GM12878 (cell line): ENCODE data around the gene HOXA1. TPM values are rescaled to one million over a fixed set of nuclear protein-coding genes. Genes with fewer than 3 reads are reported as not detected.

Experiments
- ATAC-seq: fragments of 200-7000 bp; cut with Tn5 transposase; 3 replicates; pipeline ENCODE4 v1.9.1; 2020; ENCODE audit warnings: mild to moderate bottlenecking, moderate library complexity
- BruUV-seq: library from RNA; stranded (reverse); fragments of 400-500 nt; replicated peaks from 2 replicates; lab custom pipeline; 2021; lab: Mats Ljungman, UMichigan
- CTCF ChIA-PET: fragments of 300-600 bp; sonication (Branson Sonifier 250); formaldehyde crosslinking; extraction: SDS; loops from one replicate; lab custom pipeline; 2021; ENCODE audit warnings: inconsistent platforms; lab: Yijun Ruan, JAX
- POLR2A ChIA-PET: fragments of 350-600 bp; formaldehyde crosslinking; extraction: SDS; loops from one replicate; lab custom pipeline; 2021; ENCODE audit warnings: inconsistent platforms; lab: Charles Lee
- RAD21 ChIA-PET: fragments of 300-600 bp; sonication (Branson Sonifier 250); formaldehyde crosslinking; loops from one replicate; lab custom pipeline; 2023; ENCODE audit warnings: antibody characterized with exemption; ENCODE audit not compliant: unreplicated experiment; lab: Charles Lee
- SMC1A ChIA-PET: fragments of 300-600 bp; sonication (Branson Sonifier 250); formaldehyde crosslinking; loops from one replicate; lab custom pipeline; 2023; ENCODE audit not compliant: unreplicated experiment, uncharacterized antibody; lab: Charles Lee
- DNase-seq: peaks from one replicate; pipeline ENCODE4 v3.0.0-alpha.2; 2011; ENCODE audit warnings: low read depth, low spot score
- FAIRE-seq: peaks from 3 replicates; lab custom pipeline; 2011; peaks lifted over from hg19 to GRCh38; lab: Jason Lieb, UNC
- H2AFZ ChIP-seq: 2 replicates; pipeline ENCODE4 v1.6.0; 2011; ENCODE audit warnings: low read depth, low read length, control low read depth; ENCODE audit not compliant: control insufficient read depth
- H3K27ac ChIP-seq: 2 replicates; pipeline ENCODE4 v1.5.1; 2011; ENCODE audit warnings: control low read depth; ENCODE audit not compliant: control insufficient read depth, insufficient read depth
- H3K27me3 ChIP-seq, 2 experiments: replicated peaks in 1 of 2; 2 replicates each; pipeline versions ENCODE4 v1.6.0 to v1.6.1; 2011; ENCODE audit warnings: low read length in 1 of 2; ENCODE audit not compliant: control insufficient read depth in 2 of 2, insufficient read depth in 2 of 2
- H3K36me3 ChIP-seq, 2 experiments: 2 replicates each; pipeline ENCODE4 v1.5.1; 2011; ENCODE audit warnings: low read length in 1 of 2; ENCODE audit not compliant: control insufficient read depth in 2 of 2, insufficient read depth in 2 of 2
- H3K4me1 ChIP-seq: 2 replicates; pipeline ENCODE4 v1.6.1; 2011; ENCODE audit warnings: mild to moderate bottlenecking, low read length, moderate library complexity, mixed read lengths; ENCODE audit not compliant: control insufficient read depth, insufficient read depth
- H3K4me2 ChIP-seq: 2 replicates; pipeline ENCODE4 v1.6.0; 2011; ENCODE audit warnings: control low read depth; ENCODE audit not compliant: control insufficient read depth, insufficient read depth
- H3K4me3 ChIP-seq: fragments of 200-600 bp; sonication (generic); 2 replicates; pipeline ENCODE4 v1.5.1; 2016
- H3K79me2 ChIP-seq: 2 replicates; pipeline ENCODE4 v1.6.0; 2011; ENCODE audit warnings: low read length; ENCODE audit not compliant: control insufficient read depth, insufficient read depth
- H3K9ac ChIP-seq: 2 replicates; pipeline ENCODE4 v1.8.0; 2011; ENCODE audit warnings: low read length, control low read depth, mixed read lengths; ENCODE audit not compliant: control insufficient read depth, insufficient read depth
- H3K9me3 ChIP-seq: replicated peaks from 3 replicates; pipeline ENCODE4 v1.5.1; 2011; ENCODE audit warnings: mild to moderate bottlenecking, low read length; ENCODE audit not compliant: control insufficient read depth, insufficient read depth
- H4K20me1 ChIP-seq: 2 replicates; pipeline ENCODE4 v1.6.0; 2011; ENCODE audit not compliant: control insufficient read depth, insufficient read depth
- BCLAF1 ChIP-seq: fragments of 450-650 bp; IDR thresholded peaks from 2 replicates; pipeline ENCODE4 v1.6.1; 2017; ENCODE audit warnings: antibody characterized with exemption, mild to moderate bottlenecking, moderate library complexity
- EED ChIP-seq: sonication (generic); IDR thresholded peaks from 2 replicates; pipeline ENCODE4 v1.6.1; 2016; ENCODE audit warnings: antibody characterized with exemption, low read depth
- LARP7 ChIP-seq: fragments of 450-650 bp; IDR thresholded peaks from 2 replicates; pipeline ENCODE4 v1.6.1; 2017; ENCODE audit warnings: mild to moderate bottlenecking
- MLLT1 ChIP-seq: fragments of 450-650 bp; IDR thresholded peaks from 2 replicates; pipeline ENCODE4 v1.6.1; 2016; ENCODE audit warnings: mild to moderate bottlenecking
- MTA2 ChIP-seq: fragments of 450-650 bp; IDR thresholded peaks from 2 replicates; pipeline ENCODE4 v1.6.1; 2016; ENCODE audit warnings: low read depth, mild to moderate bottlenecking, moderate library complexity
- NFXL1 ChIP-seq: fragments of 450-650 bp; IDR thresholded peaks from 2 replicates; pipeline ENCODE4 v1.6.1; 2017; ENCODE audit warnings: antibody characterized with exemption, mild to moderate bottlenecking, borderline replicate concordance
- RELA ChIP-seq: fragments of 450-650 bp; IDR thresholded peaks from 2 replicates; pipeline ENCODE4 v1.8.0; 2014; ENCODE audit warnings: borderline replicate concordance; ENCODE audit not compliant: partially characterized antibody
- SMAD1 ChIP-seq: fragments of 450-650 bp; IDR thresholded peaks from 2 replicates; pipeline ENCODE4 v1.6.1; 2018; ENCODE audit warnings: mild to moderate bottlenecking, low read depth; ENCODE audit not compliant: partially characterized antibody
- USF1 ChIP-seq: IDR thresholded peaks from 2 replicates; pipeline ENCODE4 v1.6.1; 2011; ENCODE audit warnings: borderline replicate concordance, low read depth, mild to moderate bottlenecking, moderate library complexity, mixed read lengths, low read length; ENCODE audit not compliant: insufficient read depth; ENCODE audit errors: extremely low read length
- ZSCAN29 ChIP-seq: fragments of 450-650 bp; IDR thresholded peaks from 2 replicates; pipeline ENCODE4 v1.6.1; 2017; ENCODE audit warnings: mild to moderate bottlenecking, moderate library complexity
- WGBS: methylation state at CpG from one replicate; pipeline ENCODE4 v1.1.6; 2016; ENCODE audit warnings: low lambda C conversion rate; ENCODE audit not compliant: insufficient replicate concordance, insufficient coverage; ENCODE audit errors: missing lambda C conversion rate; 5-methylcytosine and 5-hydroxymethylcytosine counted together
- in situ Hi-C: fragments of 300-500 bp; cut with MboI; formaldehyde crosslinking; loops from 9 replicates; pipeline ENCODE4 v1.14.3; 2018; ENCODE audit warnings: mixed read lengths
- intact Hi-C: fragments of 100-400 bp; cut with micrococcal nuclease; formaldehyde crosslinking; loops from one replicate; pipeline ENCODE4 v1.14.2; 2022; ENCODE audit not compliant: unreplicated experiment
- polyA plus RNA-seq, 11 experiments: library from polyadenylated mRNA; depleted of rRNA in 4 of 11; unstranded in 6 of 11; stranded (reverse) in 5 of 11; fragments of >200 nt; fragmentation: Nextera tagmentation in 4 of 11; fragmentation: Illumina TruSeq in 1 of 11; extraction: Ambion mirVana in 4 of 11; extraction: Trizol in 1 of 11; gene quantifications; 1 replicate in 1 of 11; 2 replicates in 10 of 11; pipeline versions ENCODE4 v1.2.1 to v1.2.3, GENCODE V29; 2011 to 2016; ENCODE audit warnings: inconsistent platforms in 2 of 11, missing spikeins in 2 of 11, low read depth in 1 of 11
- total RNA-seq, 4 experiments: library from RNA; depleted of rRNA in 3 of 4; stranded (reverse); fragments of >200 nt in 3 of 4; fragmentation: Illumina TruSeq in 1 of 4; extraction: Trizol in 1 of 4; gene quantifications; 2 replicates each; pipeline versions ENCODE4 v1.2.1 to v1.2.3, GENCODE V29; 2013 to 2021

HOXA1 gene
- total and polyA plus RNA-seq, 10 of the 15 experiments (the other 5 are each of a cell fraction or from before 2014, with no cell fraction given), result 0.06 to 1.7 (median 0.18) TPM; not detected in 3

GRCh38 chr7:27125986-27126394, 30.2 kb upstream of the HOXA1 start:
- FAIRE-seq (no peak), ATAC-seq (no peak), DNase-seq (no peak)
- intact Hi-C loops (no loop called here), in situ Hi-C loops (no loop called here)
- Histone ChIP-seq H3K79me2 (no peaks in the 10 kb centered on the region), H3K36me3 (no peaks in the 10 kb centered on the region), H3K9me3 (no peaks in the 10 kb centered on the region), H3K4me3 (no peak overlapping the region), H3K27me3 (peaks cover 0 to 2% of the 10 kb centered on the region in 2 experiments; a peak in 3 of 4 replicates), H4K20me1 (no peaks in the 10 kb centered on the region), H2AFZ (no peak overlapping the region), H3K9ac (no peak overlapping the region), H3K4me2 (no peak overlapping the region), H3K27ac (no peak overlapping the region), H3K4me1 (no peaks in the 10 kb centered on the region)
- ChIA-PET CTCF (no interaction called here), RAD21 (no interaction called here), POLR2A (no interaction called here), SMC1A (no interaction called here)
- TF ChIP-seq BCLAF1, result no peak
- no peak for TF ChIP-seq NFXL1
- no peak for TF ChIP-seq SMAD1
- no peak for TF ChIP-seq RELA
- TF ChIP-seq EED, result no peak
- TF ChIP-seq MTA2, result no peak
- TF ChIP-seq ZSCAN29, result no peak
- TF ChIP-seq LARP7, result no peak
- TF ChIP-seq USF1, result no peak
- no peak for TF ChIP-seq MLLT1
- WGBS, result 57% methylated on average over 5 of the region's 5 CpGs
- BruUV-seq, result no TSS peak
